H1 (cell line): ENCODE data around the gene GNAI2. TPM values are rescaled to one million over a fixed set of nuclear protein-coding genes. Genes with fewer than 3 reads are reported as not detected.

Source experiments
- BACH1 ChIP-seq: IDR thresholded peaks from 2 replicates; pipeline ENCODE4 v1.6.1; 2012; ENCODE audit warnings: low read length, improper control_type of control experiment
- CBX5 ChIP-seq: fragments of 300-800, 300-1000 bp; sonication (generic); IDR thresholded peaks from 2 replicates; pipeline ENCODE4 v1.7.1; 2016; ENCODE audit warnings: antibody characterized with exemption, low read length, low read depth
- CREB1 ChIP-seq: IDR thresholded peaks from 2 replicates; pipeline ENCODE4 v1.6.1; 2012; ENCODE audit warnings: inconsistent platforms
- GABPA ChIP-seq: IDR thresholded peaks from 2 replicates; pipeline ENCODE4 v1.6.1; 2011; ENCODE audit warnings: mild to moderate bottlenecking, low read length, moderate library complexity, borderline replicate concordance; ENCODE audit not compliant: insufficient read depth
- HDAC2 ChIP-seq, 2 experiments: fragments of 300-600 bp in 1 of 2; sonication (generic) in 1 of 2; IDR thresholded peaks; 2 replicates each; pipeline ENCODE4 v1.6.1; 2011 to 2012; ENCODE audit warnings: low read depth in 2 of 2, low read length in 2 of 2, mild to moderate bottlenecking in 2 of 2, moderate library complexity in 2 of 2, borderline replicate concordance in 1 of 2, inconsistent platforms in 1 of 2
- HDAC6 ChIP-seq: IDR thresholded peaks from one replicate; pipeline ENCODE4 v1.7.1; 2012; ENCODE audit warnings: low read depth, mild to moderate bottlenecking, inconsistent platforms, low read length, moderate library complexity
- NRF1 ChIP-seq: IDR thresholded peaks from 2 replicates; pipeline ENCODE4 v1.6.1; 2011; ENCODE audit warnings: mild to moderate bottlenecking, low read depth, low read length, improper control_type of control experiment
- PHF8 ChIP-seq: fragments of 200-600 bp; sonication (generic); conservative IDR thresholded peaks from 2 replicates; pipeline ENCODE4 v1.7.1; 2012; ENCODE audit warnings: low read depth, mild to moderate bottlenecking, inconsistent platforms, low read length, moderate library complexity
- RAD21 ChIP-seq, 2 experiments: IDR thresholded peaks in 1 of 2; conservative IDR thresholded peaks in 1 of 2; 2 replicates each; pipeline ENCODE4 v1.6.1; 2011; ENCODE audit warnings: low read depth in 2 of 2, low read length in 2 of 2, improper control_type of control experiment in 1 of 2, inconsistent platforms in 1 of 2, mild to moderate bottlenecking in 1 of 2, moderate library complexity in 1 of 2
- RBBP5 ChIP-seq: IDR thresholded peaks from 2 replicates; pipeline ENCODE4 v1.7.1; 2012; ENCODE audit warnings: low read depth, mild to moderate bottlenecking, inconsistent platforms, low read length, moderate library complexity, borderline replicate concordance
- SIRT6 ChIP-seq: IDR thresholded peaks from one replicate; pipeline ENCODE4 v1.7.1; 2012; ENCODE audit warnings: low read length, inconsistent platforms
- SP1 ChIP-seq: IDR thresholded peaks from 2 replicates; pipeline ENCODE4 v1.6.1; 2011; ENCODE audit warnings: low read depth, low read length
- SUZ12 ChIP-seq: fragments of 200-600 bp; sonication (generic); IDR thresholded peaks from 2 replicates; pipeline ENCODE4 v1.6.1; 2012; ENCODE audit warnings: mild to moderate bottlenecking, inconsistent platforms, low read length, moderate library complexity, mixed read lengths
- TAF1 ChIP-seq: IDR thresholded peaks from 2 replicates; pipeline ENCODE4 v1.6.1; 2011; ENCODE audit warnings: mild to moderate bottlenecking, low read depth, low read length
- TCF12 ChIP-seq: IDR thresholded peaks from 2 replicates; pipeline ENCODE4 v1.6.1; 2011; ENCODE audit warnings: low read depth, mild to moderate bottlenecking, low read length
- YY1 ChIP-seq: IDR thresholded peaks from 2 replicates; pipeline ENCODE4 v1.6.1; 2011; ENCODE audit warnings: low read depth, mild to moderate bottlenecking, low read length
- polyA plus RNA-seq, 7 experiments: library from polyadenylated mRNA; depleted of rRNA in 3 of 7; stranded (reverse) in 5 of 7; unstranded in 2 of 7; fragments of >200 nt in 5 of 7; fragments of 200-250 nt in 2 of 7; gene quantifications; 1 replicate in 5 of 7; 2 replicates in 1 of 7; 4 replicates in 1 of 7; pipeline versions ENCODE4 v1.2.1 to v1.2.3, GENCODE V29; 2011 to 2013; ENCODE audit warnings: missing spikeins in 2 of 7, mixed read lengths in 2 of 7
- total RNA-seq: library from RNA; stranded (reverse); fragmentation: NEBNext Ultra II Directional; extraction: Animal tissue kit (Norgen Biotek cat#: 25700); gene quantifications from 2 replicates; pipeline ENCODE4 v1.2.1, GENCODE V29; 2021
- TF ChIP-seq, protein P1 (sequence below): IDR thresholded peaks from 2 replicates; pipeline ENCODE4 v1.6.1; 2012; ENCODE audit warnings: low read length, inconsistent platforms
- TF ChIP-seq, protein P2 (sequence below): IDR thresholded peaks from 2 replicates; pipeline ENCODE4 v1.6.1; 2012; ENCODE audit warnings: inconsistent platforms

The GNAI2 gene
- total and polyA plus RNA-seq, 2 of the 8 experiments (the other 6 are each of a cell fraction or from before 2014, with no cell fraction given), result 168 to 539 TPM

DNA sequence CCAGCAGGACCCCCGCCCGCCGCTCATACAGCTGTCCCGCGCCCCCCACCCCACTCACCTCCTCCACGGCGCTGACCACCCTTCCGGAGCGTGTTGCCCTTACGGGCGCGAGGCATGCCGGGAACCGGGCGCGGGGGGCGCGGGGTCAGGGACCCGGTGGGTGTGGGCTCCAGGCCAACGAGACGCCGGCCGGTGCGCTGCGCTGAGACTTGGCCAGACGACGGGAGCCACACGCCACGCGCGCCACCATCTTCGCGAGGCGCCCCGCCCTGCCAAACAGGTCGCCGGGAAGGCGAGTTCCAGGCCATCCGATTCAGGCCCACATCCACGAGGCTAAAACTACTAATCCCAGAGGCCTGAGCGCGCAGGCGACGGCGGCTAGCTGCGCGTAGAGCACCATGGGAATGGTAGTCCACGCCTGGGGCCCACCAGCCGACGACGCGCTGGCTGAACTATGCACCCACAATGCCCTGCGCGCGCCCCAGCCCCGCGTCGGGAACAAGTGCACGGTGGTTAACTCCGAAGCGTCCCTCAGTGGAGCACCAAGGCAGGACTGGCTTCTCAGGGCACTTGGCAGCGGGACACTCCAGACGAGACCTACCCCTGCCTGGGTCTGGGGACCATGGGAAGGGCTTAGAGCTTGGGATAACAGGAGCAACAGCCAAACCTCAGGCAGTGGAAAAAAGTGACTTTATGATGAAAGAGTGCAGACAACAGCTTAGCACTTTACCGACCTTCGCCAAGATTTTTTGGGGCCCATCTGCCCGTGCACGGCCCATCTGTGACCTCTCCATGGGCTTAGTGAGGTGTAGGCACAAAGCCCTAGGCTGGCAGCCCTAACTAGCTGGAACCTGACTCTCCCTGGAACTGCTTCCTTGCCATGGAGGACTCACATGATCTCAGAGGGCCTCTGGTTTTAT, 56.4 kb downstream of the GNAI2 start, which contains the start of gene IFRD2 (continued):
- TF ChIP-seq CBX5 (no peak), CREB1 (peak; percentile 96), SP1 (peak; percentile 70), RAD21 (IDR thresholded peaks at IDR 0.05 in 1 of 2, conservative IDR thresholded peaks at IDR 0.05 in 1 of 2; ENCODE audit: low read depth in 2 of 2, low read length in 2 of 2) (no peak; a peak in 1 of 4 replicates), NRF1 (no peak), PHF8 (peak; percentile 52), GABPA (no peak), HDAC2 (IDR thresholded peaks at IDR 0.05; ENCODE audit: borderline replicate concordance in 1 of 2, low read depth in 2 of 2, low read length in 2 of 2) (no peak; a peak in 1 of 4 replicates), RBBP5 (no peak; the same call in 1 of the 2 replicates), TCF12 (0 out of 2 replicates have a peak, but pooled peaks have one; percentile 20), SIRT6 (no peak), YY1 (peak; percentile 81; the same call in 1 of the 2 replicates), TAF1 (peak; percentile 71), SUZ12 (no peak), HDAC6 (no peak), BACH1 (peak; percentile 64)
- TF ChIP-seq, protein P1, sequence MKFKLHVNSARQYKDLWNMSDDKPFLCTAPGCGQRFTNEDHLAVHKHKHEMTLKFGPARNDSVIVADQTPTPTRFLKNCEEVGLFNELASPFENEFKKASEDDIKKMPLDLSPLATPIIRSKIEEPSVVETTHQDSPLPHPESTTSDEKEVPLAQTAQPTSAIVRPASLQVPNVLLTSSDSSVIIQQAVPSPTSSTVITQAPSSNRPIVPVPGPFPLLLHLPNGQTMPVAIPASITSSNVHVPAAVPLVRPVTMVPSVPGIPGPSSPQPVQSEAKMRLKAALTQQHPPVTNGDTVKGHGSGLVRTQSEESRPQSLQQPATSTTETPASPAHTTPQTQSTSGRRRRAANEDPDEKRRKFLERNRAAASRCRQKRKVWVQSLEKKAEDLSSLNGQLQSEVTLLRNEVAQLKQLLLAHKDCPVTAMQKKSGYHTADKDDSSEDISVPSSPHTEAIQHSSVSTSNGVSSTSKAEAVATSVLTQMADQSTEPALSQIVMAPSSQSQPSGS, result no peak
- TF ChIP-seq, protein P2, sequence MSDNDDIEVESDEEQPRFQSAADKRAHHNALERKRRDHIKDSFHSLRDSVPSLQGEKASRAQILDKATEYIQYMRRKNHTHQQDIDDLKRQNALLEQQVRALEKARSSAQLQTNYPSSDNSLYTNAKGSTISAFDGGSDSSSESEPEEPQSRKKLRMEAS, result peak; percentile 94
